Osteoblast (primary cell): Measurements from ENCODE around the gene UBR3. TPM values are rescaled to one million over a fixed set of nuclear protein-coding genes. Genes with fewer than 3 reads are reported as not detected.
"Not testable (repeated sequence)": the region's sequence is repeated elsewhere in the genome, so short reads cannot be mapped to it uniquely, and the experiment has no call there.

Source experiments
- DNase-seq: peaks from one replicate; pipeline ENCODE4 v3.0.0; 2011; ENCODE audit warnings: low spot score, mixed read lengths; ENCODE audit not compliant: insufficient read length; ENCODE audit errors: missing footprints
- H2AFZ ChIP-seq: 2 replicates; pipeline ENCODE4 v1.6.0; 2011; ENCODE audit warnings: mild to moderate bottlenecking, low read length
- H3K27ac ChIP-seq: 2 replicates; pipeline ENCODE4 v1.5.1; 2011; ENCODE audit warnings: mild to moderate bottlenecking, low read depth, low read length, moderate library complexity
- H3K27me3 ChIP-seq: 2 replicates; pipeline ENCODE4 v1.6.0; 2012; ENCODE audit warnings: mild to moderate bottlenecking, control low read depth, inconsistent platforms, low read length, moderate library complexity; ENCODE audit not compliant: insufficient read depth
- H3K36me3 ChIP-seq: 2 replicates; pipeline ENCODE4 v1.5.1; 2011; ENCODE audit warnings: mild to moderate bottlenecking, low read length, control low read depth, moderate library complexity; ENCODE audit not compliant: insufficient read depth
- H3K4me1 ChIP-seq: 2 replicates; pipeline ENCODE4 v1.5.1; 2011; ENCODE audit warnings: mild to moderate bottlenecking, low read length, control low read depth, moderate library complexity; ENCODE audit not compliant: insufficient read depth
- H3K4me2 ChIP-seq: 2 replicates; pipeline ENCODE4 v1.6.0; 2011; ENCODE audit warnings: mild to moderate bottlenecking, low read length; ENCODE audit not compliant: insufficient read depth
- H3K4me3 ChIP-seq: fragments of 200-600 bp; sonication (generic); 3 replicates; pipeline ENCODE4 v1.5.1; 2012; ENCODE audit warnings: mild to moderate bottlenecking, low read length, inconsistent platforms; ENCODE audit not compliant: insufficient read depth
- H3K79me2 ChIP-seq: 2 replicates; pipeline ENCODE4 v1.6.0; 2012; ENCODE audit warnings: mild to moderate bottlenecking, low read length, control low read depth, inconsistent platforms; ENCODE audit not compliant: insufficient read depth
- H3K9me3 ChIP-seq: 2 replicates; pipeline ENCODE4 v1.5.1; 2011; ENCODE audit warnings: low read depth, low read length, control low read depth
- H4K20me1 ChIP-seq: 2 replicates; pipeline ENCODE4 v1.6.0; 2012; ENCODE audit warnings: mild to moderate bottlenecking, low read length, control low read depth; ENCODE audit not compliant: insufficient read depth
- total RNA-seq: library from RNA; depleted of rRNA; stranded (reverse); fragments of >200 nt; gene quantifications from 2 replicates; pipeline ENCODE4 v1.2.3, GENCODE V29; 2012
- TF ChIP-seq, protein P1 (sequence below): IDR thresholded peaks from 2 replicates; pipeline ENCODE4 v1.5.1; 2011; ENCODE audit warnings: mild to moderate bottlenecking, low read depth, low read length, moderate library complexity; ENCODE audit errors: extremely low read depth

UBR3 gene
- total RNA-seq, 1 donor, result 42.7 TPM

DNA sequence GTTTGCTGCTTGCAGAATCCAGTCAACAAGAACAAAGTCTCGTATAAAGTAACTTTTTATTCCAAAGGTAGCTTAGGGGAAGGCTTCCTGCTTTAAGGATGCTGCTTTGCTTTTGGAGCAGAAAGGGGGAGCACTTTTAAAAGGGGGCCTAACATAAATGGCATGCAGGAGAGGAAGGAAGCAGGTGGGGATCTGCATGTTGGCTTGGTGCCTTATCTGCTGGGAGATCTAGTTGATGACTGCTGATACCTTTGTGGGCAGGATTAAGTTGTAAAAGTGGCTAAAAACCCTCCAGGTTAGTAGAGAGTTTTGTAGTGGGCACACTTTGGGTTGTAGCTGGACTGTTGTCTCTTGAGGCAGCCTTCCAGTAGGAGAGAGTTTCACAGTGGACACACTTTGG, 22.5 kb downstream of the UBR3 start:
- Histone ChIP-seq H3K9me3 (no peaks in the 10 kb centered on the region), H4K20me1 (peaks cover 10% of the 10 kb centered on the region), H3K4me3 (no peak overlapping the region), H3K27me3 (no peaks in the 10 kb centered on the region), H3K79me2 (peaks cover 76% of the 10 kb centered on the region), H3K27ac (no peak overlapping the region), H3K4me1 (no peaks in the 10 kb centered on the region), H2AFZ (no peak overlapping the region), H3K4me2 (no peak overlapping the region), H3K36me3 (no peaks in the 10 kb centered on the region)
- DNase-seq, result no peak
- TF ChIP-seq, protein P1, sequence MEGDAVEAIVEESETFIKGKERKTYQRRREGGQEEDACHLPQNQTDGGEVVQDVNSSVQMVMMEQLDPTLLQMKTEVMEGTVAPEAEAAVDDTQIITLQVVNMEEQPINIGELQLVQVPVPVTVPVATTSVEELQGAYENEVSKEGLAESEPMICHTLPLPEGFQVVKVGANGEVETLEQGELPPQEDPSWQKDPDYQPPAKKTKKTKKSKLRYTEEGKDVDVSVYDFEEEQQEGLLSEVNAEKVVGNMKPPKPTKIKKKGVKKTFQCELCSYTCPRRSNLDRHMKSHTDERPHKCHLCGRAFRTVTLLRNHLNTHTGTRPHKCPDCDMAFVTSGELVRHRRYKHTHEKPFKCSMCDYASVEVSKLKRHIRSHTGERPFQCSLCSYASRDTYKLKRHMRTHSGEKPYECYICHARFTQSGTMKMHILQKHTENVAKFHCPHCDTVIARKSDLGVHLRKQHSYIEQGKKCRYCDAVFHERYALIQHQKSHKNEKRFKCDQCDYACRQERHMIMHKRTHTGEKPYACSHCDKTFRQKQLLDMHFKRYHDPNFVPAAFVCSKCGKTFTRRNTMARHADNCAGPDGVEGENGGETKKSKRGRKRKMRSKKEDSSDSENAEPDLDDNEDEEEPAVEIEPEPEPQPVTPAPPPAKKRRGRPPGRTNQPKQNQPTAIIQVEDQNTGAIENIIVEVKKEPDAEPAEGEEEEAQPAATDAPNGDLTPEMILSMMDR, result no peak

DNA sequence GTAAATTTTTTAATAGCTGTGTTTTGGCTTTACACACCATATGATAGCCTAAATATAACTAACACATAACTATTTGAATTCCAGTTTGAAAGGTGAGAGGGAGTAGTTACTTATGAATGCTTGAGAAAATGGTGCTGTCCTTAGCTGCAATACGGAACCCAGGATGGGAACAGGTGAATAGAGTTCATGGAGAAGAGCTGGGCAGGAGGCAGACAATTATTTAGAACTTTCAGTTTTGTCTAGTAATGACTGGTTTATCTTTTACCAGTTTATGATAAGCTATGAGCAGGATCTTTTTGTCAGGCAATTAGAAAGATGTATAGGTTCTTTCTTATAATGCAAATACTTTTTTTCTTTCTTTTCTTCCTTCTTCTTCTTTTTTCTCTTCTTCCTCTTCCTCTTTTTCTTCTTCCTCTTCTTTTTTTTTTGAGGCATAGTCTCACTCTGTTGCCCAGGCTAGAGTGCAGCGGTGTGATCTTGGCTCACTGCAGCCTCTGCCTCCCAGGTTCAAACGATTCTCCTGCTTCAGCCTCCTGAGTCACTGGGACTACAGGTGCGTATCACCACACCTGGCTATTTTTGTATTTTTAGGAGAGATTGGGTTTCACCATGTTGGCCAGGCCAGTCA, 25.9 kb downstream of the UBR3 start:
- Histone ChIP-seq H4K20me1 (peaks cover 15% of the 10 kb centered on the region), H3K27me3 (no peaks in the 10 kb centered on the region), H3K27ac (no peak overlapping the region), H3K79me2 (peaks cover 62% of the 10 kb centered on the region), H3K4me2 (no peak overlapping the region), H3K36me3 (no peaks in the 10 kb centered on the region), H3K9me3 (no peaks in the 10 kb centered on the region), H3K4me3 (no peak overlapping the region), H2AFZ (no peak overlapping the region), H3K4me1 (no peaks in the 10 kb centered on the region)
- TF ChIP-seq, protein P1, result no peak
- DNase-seq, result no peak

DNA sequence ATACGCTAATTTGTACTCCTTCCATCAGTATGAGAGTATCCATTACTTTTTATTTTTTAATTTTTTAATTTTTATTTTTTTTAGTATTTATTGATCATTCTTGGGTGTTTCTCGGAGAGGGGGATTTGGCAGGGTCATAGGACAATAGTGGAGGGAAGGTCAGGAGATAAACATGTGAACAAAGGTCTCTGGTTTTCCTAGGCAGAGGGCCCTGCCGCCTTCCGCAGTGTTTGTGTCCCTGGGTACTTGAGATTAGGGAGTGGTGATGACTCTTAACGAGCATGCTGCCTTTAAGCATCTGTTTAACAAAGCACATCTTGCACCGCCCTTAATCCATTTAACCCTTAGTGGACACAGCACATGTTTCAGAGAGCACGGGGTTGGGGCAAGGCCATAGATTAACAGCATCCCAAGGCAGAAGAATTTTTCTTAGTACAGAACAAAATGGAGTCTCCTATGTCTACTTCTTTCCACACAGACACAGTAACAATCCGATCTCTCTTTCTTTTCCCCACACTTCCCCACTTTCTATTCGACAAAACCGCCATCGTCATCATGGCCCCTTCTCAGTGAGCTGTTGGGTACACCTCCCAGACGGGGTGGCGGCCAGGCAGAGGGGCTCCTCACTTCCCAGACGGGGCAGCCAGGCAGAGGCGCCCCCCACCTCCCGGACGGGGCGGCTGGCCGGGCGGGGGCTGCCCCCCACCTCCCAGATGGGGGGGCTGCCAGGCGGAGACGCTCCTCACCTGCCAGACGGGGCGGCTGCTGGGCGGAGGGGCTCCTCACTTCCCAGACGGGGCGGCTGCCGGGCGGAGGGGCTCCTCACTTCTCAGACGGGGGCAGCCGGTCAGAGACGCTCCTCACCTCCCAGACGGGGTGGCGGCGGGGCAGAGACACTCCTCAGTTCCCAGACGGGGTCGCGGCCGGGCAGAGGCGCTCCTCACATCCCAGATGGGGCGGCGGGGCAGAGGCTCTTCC, 28.3 kb downstream of the UBR3 start:
- not testable (repeated sequence) for H3K4me1 ChIP-seq, H3K9me3 ChIP-seq, H3K36me3 ChIP-seq, H3K4me2 ChIP-seq, DNase-seq, H3K27ac ChIP-seq, H3K4me3 ChIP-seq, H2AFZ ChIP-seq, H3K27me3 ChIP-seq
- Histone ChIP-seq H4K20me1 (peaks cover 21% of the 10 kb centered on the region), H3K79me2 (peaks cover 63% of the 10 kb centered on the region)

DNA sequence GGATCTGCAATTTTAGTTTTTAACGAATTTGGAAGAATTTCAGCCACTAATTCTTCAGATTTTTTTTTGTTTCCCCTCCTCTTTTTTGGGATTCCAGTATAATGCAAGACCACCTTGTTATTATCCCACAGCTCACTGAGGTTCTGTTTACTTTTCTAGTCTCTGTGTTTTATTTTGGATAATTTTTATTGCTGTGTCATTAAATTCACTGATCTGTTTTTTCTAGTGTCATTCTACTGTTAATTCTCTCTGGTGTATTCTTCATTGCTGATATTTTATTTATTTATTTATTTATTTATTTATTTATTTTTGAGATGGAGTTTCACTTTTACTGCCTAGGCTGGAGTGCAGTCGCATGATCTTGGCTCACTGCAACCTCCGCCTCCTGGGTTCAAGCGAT, 32.2 kb downstream of the UBR3 start:
- H3K9me3 ChIP-seq, result no peaks in the 10 kb centered on the region
- no peaks in the 10 kb centered on the region for H3K36me3 ChIP-seq
- H3K4me3 ChIP-seq, result no peak overlapping the region
- H3K4me1 ChIP-seq, result no peaks in the 10 kb centered on the region
- H3K79me2 ChIP-seq, result peaks cover 69% of the 10 kb centered on the region
- TF ChIP-seq, protein P1, result no peak
- H3K27ac ChIP-seq, result no peak overlapping the region
- H3K27me3 ChIP-seq, result no peaks in the 10 kb centered on the region
- DNase-seq, result no peak
- H3K4me2 ChIP-seq, result no peak overlapping the region
- H2AFZ ChIP-seq, result no peak overlapping the region
- peaks cover 13% of the 10 kb centered on the region for H4K20me1 ChIP-seq
